NCI-H2171 (cell line): ENCODE measurements around the gene MRPL34.

Experiments used
- DNase-seq: peaks from one replicate; lab custom pipeline; 2025; lab: John Stamatoyannopoulos, UW

Gene MRPL34

GRCh38 chr19:17341386-17341785, 35.7 kb downstream of the MRPL34 start:
- no peak for DNase-seq

GRCh38 chr19:17341845-17342244, 36.2 kb downstream of the MRPL34 start:
- DNase-seq = no peak

- DNase-seq = no peak
Observed at GRCh38 chr19:17346109-17346671, 40.5 kb downstream of the MRPL34 start.

DNA sequence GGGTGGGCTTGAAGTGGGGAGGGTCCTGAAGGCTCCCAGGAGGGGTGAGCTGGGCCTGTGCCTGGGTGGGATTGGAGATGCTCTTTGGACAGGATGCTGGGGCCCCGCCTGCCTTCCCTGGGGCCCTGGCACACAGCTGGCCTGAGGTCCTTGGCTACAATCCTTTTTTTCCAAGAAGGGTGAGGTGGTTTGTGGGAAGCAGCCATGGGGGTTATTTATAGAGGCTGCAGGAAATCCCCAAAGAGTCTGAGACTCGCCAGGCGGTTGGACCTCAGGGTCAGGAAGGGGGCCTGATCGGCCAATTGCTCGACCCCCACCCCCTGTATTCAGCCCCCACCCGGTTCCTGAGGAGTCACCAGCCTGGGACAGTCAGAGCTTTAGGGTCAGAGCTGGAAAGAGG, 41.7 kb downstream of the MRPL34 start:
- no peak for DNase-seq

- no peak for DNase-seq
Observed at GRCh38 chr19:17347877-17348276, 42.2 kb downstream of the MRPL34 start.

DNA sequence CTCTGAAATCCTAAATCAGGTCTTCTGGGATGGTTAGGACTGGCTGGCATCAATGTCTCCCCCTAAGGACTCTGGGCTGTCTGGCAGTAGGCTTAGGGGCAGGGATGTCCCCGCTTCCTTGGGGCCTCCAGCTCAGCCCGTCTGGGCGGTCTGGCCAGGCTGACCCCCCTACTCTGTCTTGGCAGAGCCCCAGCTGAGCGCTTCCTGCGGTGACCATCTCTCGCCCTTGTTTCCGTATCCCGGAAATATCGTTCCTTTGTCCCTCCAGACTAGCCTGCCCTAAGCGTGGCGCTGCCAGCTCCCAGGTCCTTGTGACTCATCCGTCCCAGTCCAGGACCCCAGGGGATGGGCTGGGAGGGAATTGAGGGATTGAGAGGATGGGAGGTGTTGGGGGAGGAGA, 43.0 kb downstream of the MRPL34 start:
- no peak for DNase-seq

GRCh38 chr19:17351815-17352435, 46.3 kb downstream of the MRPL34 start:
- no peak for DNase-seq

- no peak for DNase-seq
Observed at GRCh38 chr19:17352608-17353280, 47.1 kb downstream of the MRPL34 start.

GRCh38 chr19:17353386-17353785, 47.7 kb downstream of the MRPL34 start:
- no peak for DNase-seq
